Osteocyte (in vitro differentiated cells): Measurements from ENCODE around the gene AKNA. TPM values are rescaled to one million over a fixed set of nuclear protein-coding genes. Genes with fewer than 3 reads are reported as not detected.
"Not testable (repeated sequence)": the region's sequence is repeated elsewhere in the genome, so short reads cannot be mapped to it uniquely, and the experiment has no call there.

Source experiments
- DNase-seq: peaks from one replicate; pipeline ENCODE4 v3.0.0; 2021; ENCODE audit warnings: mixed read lengths; ENCODE audit not compliant: unreplicated experiment; ENCODE audit errors: extremely low spot score
- H3K27ac Mint-ChIP-seq: one replicate; pipeline ENCODE4 v1.8.0; 2021; ENCODE audit warnings: mild to moderate bottlenecking, mixed read lengths; ENCODE audit not compliant: unreplicated experiment
- H3K27me3 Mint-ChIP-seq: one replicate; pipeline ENCODE4 v1.8.0; 2021; ENCODE audit warnings: mixed read lengths; ENCODE audit not compliant: unreplicated experiment
- H3K36me3 Mint-ChIP-seq: one replicate; pipeline ENCODE4 v1.8.0; 2021; ENCODE audit warnings: mixed read lengths; ENCODE audit not compliant: unreplicated experiment
- H3K4me1 Mint-ChIP-seq: one replicate; pipeline ENCODE4 v1.8.0; 2021; ENCODE audit warnings: mixed read lengths; ENCODE audit not compliant: unreplicated experiment
- H3K4me3 Mint-ChIP-seq: one replicate; pipeline ENCODE4 v1.8.0; 2021; ENCODE audit warnings: mild to moderate bottlenecking, moderate library complexity, mixed read lengths; ENCODE audit not compliant: unreplicated experiment
- H3K9me3 Mint-ChIP-seq: one replicate; pipeline ENCODE4 v1.8.0; 2021; ENCODE audit warnings: mixed read lengths; ENCODE audit not compliant: unreplicated experiment
- CTCF ChIP-seq: fragments of 200-600 bp; sonication (generic); IDR thresholded peaks from 2 replicates; pipeline ENCODE4 v1.5.0; 2021; ENCODE audit warnings: antibody characterized with exemption, mild to moderate bottlenecking, moderate library complexity
- total RNA-seq: library from RNA; stranded (reverse); gene quantifications from 2 replicates; pipeline ENCODE4 v1.2.1, GENCODE V29; 2021

AKNA gene
- total RNA-seq, 1 donor from 2014 or later, result 36.0 TPM

DNA sequence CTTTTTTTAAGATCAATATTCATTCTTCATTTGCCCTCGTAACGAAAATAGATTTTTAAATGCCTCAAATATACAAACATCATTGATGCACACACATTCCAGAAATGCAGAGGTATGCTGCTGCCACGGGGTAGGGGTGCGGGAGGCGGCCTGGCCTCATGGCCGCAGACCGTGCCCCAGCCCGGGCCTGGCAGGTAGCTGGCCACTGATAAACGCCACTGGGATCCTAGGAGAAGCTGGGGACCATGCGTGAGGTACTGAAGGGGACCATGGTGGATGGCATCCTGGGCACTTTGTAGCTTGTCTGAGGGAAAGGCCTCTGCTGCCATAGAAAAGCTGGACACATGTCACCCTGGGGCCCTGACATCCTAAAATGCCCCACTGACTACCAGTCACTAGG lies 51.6 kb downstream of the AKNA start:
- H3K36me3 Mint-ChIP-seq, result peaks cover 32% of the 10 kb centered on the region
- no peak overlapping the region for H3K4me3 Mint-ChIP-seq
- H3K27ac Mint-ChIP-seq, result no peak overlapping the region
- no peaks in the 10 kb centered on the region for H3K27me3 Mint-ChIP-seq
- no peak for TF ChIP-seq CTCF
- no peaks in the 10 kb centered on the region for H3K9me3 Mint-ChIP-seq
- DNase-seq, result no peak
- no peaks in the 10 kb centered on the region for H3K4me1 Mint-ChIP-seq

DNA sequence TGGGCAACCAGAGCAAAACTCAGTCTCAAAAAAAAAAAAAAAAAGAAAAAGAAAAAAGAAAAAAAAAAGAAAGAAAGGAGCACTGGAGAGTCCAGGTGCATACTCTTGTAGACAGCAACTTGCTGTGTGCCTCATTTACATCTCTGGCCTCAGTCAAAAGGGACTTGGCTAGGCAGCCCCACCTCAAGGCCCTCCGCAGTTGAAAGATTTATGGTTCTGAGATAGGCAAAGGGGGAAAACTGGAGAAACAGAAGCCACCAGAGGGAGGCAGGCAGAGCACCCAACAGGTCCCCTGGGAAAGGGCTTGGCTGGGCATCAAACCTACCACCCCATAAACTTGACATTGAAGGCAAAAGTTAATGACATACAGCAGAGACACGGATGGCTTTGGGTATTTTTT lies 52.0 kb downstream of the AKNA start:
- no peak for TF ChIP-seq CTCF
- Mint-ChIP-seq H3K9me3 (no peaks in the 10 kb centered on the region), H3K36me3 (peaks cover 28% of the 10 kb centered on the region), H3K4me3 (no peak overlapping the region), H3K27ac (no peak overlapping the region), H3K4me1 (no peaks in the 10 kb centered on the region), H3K27me3 (no peaks in the 10 kb centered on the region)
- no peak for DNase-seq

DNA sequence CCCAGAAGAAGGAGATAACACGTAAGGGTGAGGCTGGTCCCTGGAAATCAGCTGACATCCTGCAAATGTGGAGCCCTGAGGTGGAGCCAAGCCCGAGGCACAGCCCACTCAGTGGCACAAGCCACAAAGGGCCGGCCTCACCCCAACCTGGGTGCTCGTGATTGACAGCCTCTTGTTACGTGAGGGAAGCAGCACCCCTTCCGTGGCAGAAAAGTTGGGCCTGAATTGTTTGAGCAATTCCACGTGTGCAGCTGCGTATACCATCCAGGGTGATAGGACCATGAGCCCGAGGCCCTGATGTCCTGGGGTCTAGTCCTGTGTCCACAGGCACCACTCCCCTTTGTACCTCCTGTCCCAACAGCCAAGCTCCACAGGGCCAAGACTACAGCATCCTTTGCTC lies 53.3 kb downstream of the AKNA start:
- no peak for TF ChIP-seq CTCF
- no peaks in the 10 kb centered on the region for H3K9me3 Mint-ChIP-seq
- no peak overlapping the region for H3K27ac Mint-ChIP-seq
- H3K4me1 Mint-ChIP-seq, result no peaks in the 10 kb centered on the region
- H3K36me3 Mint-ChIP-seq, result peaks cover 23% of the 10 kb centered on the region
- no peak for DNase-seq
- no peaks in the 10 kb centered on the region for H3K27me3 Mint-ChIP-seq
- H3K4me3 Mint-ChIP-seq, result no peak overlapping the region

DNA sequence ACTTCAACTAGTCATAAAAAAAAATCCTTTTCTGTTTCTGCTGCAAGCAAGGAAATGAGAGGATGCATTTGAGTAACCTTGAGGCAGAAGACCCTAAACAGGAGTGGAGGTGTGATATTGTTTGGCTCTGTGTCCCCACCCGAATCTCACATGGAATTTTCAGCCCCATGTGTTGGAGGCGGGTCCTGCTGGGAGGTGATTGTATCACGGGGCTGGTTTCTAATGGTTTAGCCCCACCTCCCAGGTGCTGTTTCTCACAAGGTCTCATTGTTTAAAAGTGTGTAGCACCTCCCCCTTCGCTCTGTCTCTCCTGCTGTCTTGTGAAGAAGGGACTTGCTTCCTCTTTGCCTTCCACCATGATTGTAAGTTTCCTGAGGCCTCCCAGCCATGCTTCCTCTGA lies 54.1 kb downstream of the AKNA start:
- peaks cover 18% of the 10 kb centered on the region for H3K36me3 Mint-ChIP-seq
- H3K27ac Mint-ChIP-seq, H3K4me1 Mint-ChIP-seq, H3K27me3 Mint-ChIP-seq, H3K9me3 Mint-ChIP-seq, DNase-seq, H3K4me3 Mint-ChIP-seq: not testable (repeated sequence)

GRCh38 chr9:114332474-114333040 lies 55.2 kb downstream of the AKNA start:
- peaks cover 15% of the 10 kb centered on the region for H3K36me3 Mint-ChIP-seq
- H3K27ac Mint-ChIP-seq, H3K27me3 Mint-ChIP-seq: not testable (repeated sequence)

GRCh38 chr9:114331229-114332195 lies 56.3 kb downstream of the AKNA start:
- not testable (repeated sequence) for H3K9me3 Mint-ChIP-seq, DNase-seq, H3K27ac Mint-ChIP-seq, H3K27me3 Mint-ChIP-seq, H3K4me1 Mint-ChIP-seq, H3K36me3 Mint-ChIP-seq, H3K4me3 Mint-ChIP-seq

More at GRCh38 chr9:114332474-114333040, 55.2 kb downstream of the AKNA start:
- H3K4me3 Mint-ChIP-seq, H3K4me1 Mint-ChIP-seq, H3K9me3 Mint-ChIP-seq, DNase-seq: not testable (repeated sequence)
